ENCODE data around the gene TEX36.
"Not testable (repeated sequence)": the region's sequence is repeated elsewhere in the genome, so short reads cannot be mapped to it uniquely, and the experiment has no call there.

TEX36 gene

DNA sequence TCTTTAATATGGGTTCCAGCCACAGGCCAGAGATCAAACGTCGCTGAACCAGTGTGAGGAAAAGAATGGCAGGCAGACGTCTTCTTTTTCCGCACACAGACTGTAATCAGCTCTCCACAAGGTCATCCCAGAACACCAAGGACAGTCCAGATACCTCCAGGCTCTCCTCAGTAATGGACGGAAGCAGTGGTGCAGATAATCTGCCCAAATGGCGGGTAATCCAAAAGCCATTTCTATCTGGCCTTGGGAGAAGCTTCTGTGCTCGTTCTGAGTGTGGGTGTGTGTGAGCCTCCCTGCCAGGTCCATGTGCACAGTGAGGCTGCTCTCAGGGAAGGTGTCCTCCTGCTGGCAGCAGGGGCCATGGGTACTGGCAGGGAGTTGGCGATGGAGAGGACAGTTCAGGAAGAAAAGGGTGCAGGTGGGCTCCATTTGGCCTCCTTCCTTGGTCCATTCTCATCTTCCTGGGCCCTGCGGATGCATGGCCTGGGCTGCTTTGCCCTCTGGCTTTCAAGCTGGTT is 15.6 kb upstream of the TEX36 start:
- no peak overlapping the region for H3K4me3 ChIP-seq (ENCODE audit: low read depth, low read length)
- no peak for TF ChIP-seq CTCF (IDR thresholded peaks at IDR 0.05; ENCODE audit: insufficient read depth, low read depth, low read length, missing control alignments)
- no peak for DNase-seq (ENCODE audit: low read depth)

DNA sequence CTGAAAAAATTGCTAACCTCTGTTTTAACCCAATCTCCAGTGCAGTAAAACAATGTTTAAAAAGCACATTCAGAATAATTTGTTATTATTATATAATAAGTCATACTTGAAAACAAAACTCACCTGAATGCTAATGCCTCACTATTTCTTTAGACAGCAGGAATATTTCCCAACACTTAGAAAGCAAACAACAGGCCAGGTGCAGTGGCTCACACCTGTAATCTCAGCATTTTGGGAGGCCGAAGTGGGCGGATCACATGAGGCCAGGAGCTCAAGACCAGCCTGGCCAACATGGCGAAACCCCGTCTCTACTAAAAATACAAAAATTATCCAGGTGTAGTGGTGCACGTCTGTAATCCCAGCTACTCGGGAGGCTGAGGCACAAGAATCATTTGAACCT is 13.9 kb upstream of the TEX36 start:
- DNase-seq (ENCODE audit: low read depth); H3K4me3 ChIP-seq (ENCODE audit: low read depth, low read length): not testable (repeated sequence)

DNA sequence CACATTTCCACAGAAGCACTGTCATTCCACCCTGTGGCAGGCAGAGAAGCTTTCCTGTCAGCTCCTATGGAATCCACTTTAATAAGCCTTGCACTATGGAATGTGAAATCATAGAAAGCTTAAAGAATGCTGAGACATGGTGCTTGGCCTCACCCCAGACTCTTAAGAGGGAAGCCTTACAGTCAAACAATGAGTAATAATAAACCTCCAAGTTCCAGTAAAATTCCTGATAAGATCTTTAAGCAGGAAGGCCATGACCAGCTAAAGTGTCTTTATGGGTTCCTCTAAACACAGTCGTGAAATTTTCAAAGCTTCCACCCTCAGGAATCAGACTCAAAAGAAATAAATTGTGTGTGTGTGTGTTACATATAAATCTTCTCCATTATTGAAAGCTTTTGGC is 11.9 kb upstream of the TEX36 start:
- no peak for TF ChIP-seq CTCF (IDR thresholded peaks at IDR 0.05; ENCODE audit: insufficient read depth, low read depth, low read length, missing control alignments)
- no peak overlapping the region for H3K4me3 ChIP-seq (ENCODE audit: low read depth, low read length)
- DNase-seq (ENCODE audit: low read depth): no peak

GRCh38 chr10:125693524-125693847 is 10.5 kb upstream of the TEX36 start:
- no peak overlapping the region for H3K4me3 ChIP-seq (ENCODE audit: low read depth, low read length)
- DNase-seq (ENCODE audit: low read depth): no peak
- TF ChIP-seq CTCF (IDR thresholded peaks at IDR 0.05; ENCODE audit: insufficient read depth, low read depth, low read length, missing control alignments): no peak

DNA sequence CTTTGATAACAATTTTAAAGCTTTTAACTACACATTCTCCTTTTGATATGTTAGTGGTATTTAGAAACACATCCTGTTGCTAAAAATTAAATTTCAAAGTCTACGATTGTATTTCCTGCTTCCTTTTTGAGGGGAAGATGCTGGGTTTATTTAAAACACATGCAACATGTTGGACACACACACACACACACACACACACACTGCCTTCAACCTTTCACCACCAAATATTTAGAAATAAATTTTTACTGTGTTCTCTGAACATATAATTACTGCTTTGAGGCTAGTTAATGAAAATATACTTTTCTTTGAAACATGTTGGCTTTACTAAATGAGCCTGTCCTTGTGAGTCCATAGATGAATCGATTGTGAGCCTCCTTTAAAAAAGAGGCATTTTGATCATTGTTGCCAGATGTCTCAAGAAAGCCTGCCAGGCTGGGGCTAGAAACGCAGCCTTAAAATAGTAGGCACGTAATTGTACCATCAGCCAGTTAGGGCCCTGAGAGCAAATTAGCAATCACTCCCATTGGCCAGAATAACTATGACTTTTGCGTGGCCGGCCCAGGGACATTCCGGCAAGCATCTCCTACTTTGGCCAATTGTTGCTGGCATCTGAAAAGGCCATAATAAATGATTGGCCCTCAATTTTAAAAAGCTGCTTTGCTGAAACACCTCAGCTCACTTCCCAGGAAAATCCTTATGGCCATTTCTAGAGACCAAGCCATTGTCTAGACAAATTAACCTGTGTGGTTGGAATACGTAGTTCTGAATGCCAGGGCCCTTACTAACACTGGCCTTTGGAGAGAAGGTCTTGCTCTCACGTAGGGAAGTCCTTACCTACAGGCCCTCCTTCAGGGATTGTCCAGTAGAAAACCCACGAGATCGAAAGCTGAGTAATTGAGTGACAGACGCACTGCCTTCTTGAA is 9.9 kb upstream of the TEX36 start:
- no peak for TF ChIP-seq CTCF (IDR thresholded peaks at IDR 0.05; ENCODE audit: insufficient read depth, low read depth, low read length, missing control alignments)
- no peak overlapping the region for H3K4me3 ChIP-seq (ENCODE audit: low read depth, low read length)
- no peak for DNase-seq (ENCODE audit: low read depth)

GRCh38 chr10:125692196-125692595 is 9.2 kb upstream of the TEX36 start:
- TF ChIP-seq CTCF (IDR thresholded peaks at IDR 0.05; ENCODE audit: insufficient read depth, low read depth, low read length, missing control alignments): no peak
- H3K4me3 ChIP-seq (ENCODE audit: low read depth, low read length): no peak overlapping the region
- no peak for DNase-seq (ENCODE audit: low read depth)

DNA sequence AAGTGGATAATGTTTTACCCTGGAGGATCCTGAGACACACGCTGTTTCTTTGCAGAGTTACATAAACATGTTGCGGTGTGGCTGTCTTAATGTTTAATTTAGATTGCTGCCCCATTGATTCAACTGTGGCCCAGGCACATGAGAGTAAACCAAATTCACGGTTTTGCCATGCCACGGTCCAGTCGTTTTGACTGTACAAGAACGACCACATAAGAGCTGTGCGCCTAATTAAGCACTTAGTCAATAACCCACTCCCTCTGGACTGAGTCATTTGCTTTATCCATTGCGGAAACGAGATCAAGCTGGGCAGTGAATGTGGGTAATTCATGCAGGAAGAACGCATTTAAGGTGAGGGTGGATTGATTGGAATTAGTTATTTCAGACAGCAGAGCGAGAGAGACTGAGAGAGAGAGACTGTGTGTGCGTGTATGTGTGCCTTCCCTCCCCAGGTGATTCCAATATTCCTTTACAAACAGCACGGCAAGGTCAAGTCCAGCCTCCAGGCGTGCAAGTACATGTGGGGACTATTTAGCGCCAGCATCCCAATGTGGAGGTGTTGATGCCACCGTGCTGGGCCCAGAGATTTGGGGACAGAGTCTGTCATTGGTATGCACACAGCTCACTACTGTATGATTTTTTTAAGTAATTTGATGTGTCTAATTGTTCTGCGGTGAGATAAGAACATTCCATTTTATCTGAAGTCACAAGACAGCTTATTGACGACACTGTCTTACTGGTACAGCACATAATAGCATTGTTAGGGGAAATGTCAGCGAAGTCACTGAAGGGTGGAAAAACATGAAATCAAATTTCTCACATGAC is 8.4 kb upstream of the TEX36 start:
- no peak for DNase-seq (ENCODE audit: low read depth)
- H3K4me3 ChIP-seq (ENCODE audit: low read depth, low read length): no peak overlapping the region
- TF ChIP-seq CTCF (IDR thresholded peaks at IDR 0.05; ENCODE audit: insufficient read depth, low read depth, low read length, missing control alignments): no peak

Data from GM12865 (cell line).